Type B pancreatic cell (in vitro differentiated cells): ENCODE measurements around the gene KCNN1. TPM values are rescaled to one million over a fixed set of nuclear protein-coding genes. Genes with fewer than 3 reads are reported as not detected.

ENCODE experiments used
- DNase-seq: peaks from one replicate; pipeline ENCODE4 v3.0.0; 2021; ENCODE audit warnings: mixed read lengths; ENCODE audit not compliant: unreplicated experiment; ENCODE audit errors: extremely low spot score
- H3K27ac Mint-ChIP-seq: 2 replicates; pipeline ENCODE4 v1.8.0; 2021; ENCODE audit warnings: mild to moderate bottlenecking, mixed read lengths
- H3K27me3 Mint-ChIP-seq: 2 replicates; pipeline ENCODE4 v1.8.0; 2021; ENCODE audit warnings: mixed read lengths
- H3K36me3 Mint-ChIP-seq: 2 replicates; pipeline ENCODE4 v1.8.0; 2021; ENCODE audit warnings: mixed read lengths
- H3K4me1 Mint-ChIP-seq: one replicate; pipeline ENCODE4 v1.8.0; 2021; ENCODE audit warnings: mixed read lengths; ENCODE audit not compliant: unreplicated experiment
- H3K4me3 Mint-ChIP-seq: 2 replicates; pipeline ENCODE4 v1.8.0; 2021; ENCODE audit warnings: mild to moderate bottlenecking, mixed read lengths
- H3K9me3 Mint-ChIP-seq: 2 replicates; pipeline ENCODE4 v1.8.0; 2021; ENCODE audit warnings: mixed read lengths
- CTCF ChIP-seq: fragments of 200-600 bp; sonication (generic); conservative IDR thresholded peaks from 2 replicates; pipeline ENCODE4 v1.5.0; 2021; ENCODE audit warnings: antibody characterized with exemption, mild to moderate bottlenecking
- total RNA-seq: library from RNA; stranded (reverse); gene quantifications from 2 replicates; pipeline ENCODE4 v1.2.1, GENCODE V29; 2021; ENCODE audit warnings: low replicate concordance

KCNN1 gene
- total RNA-seq, 1 donor from 2014 or later, result 13.4 TPM

DNA sequence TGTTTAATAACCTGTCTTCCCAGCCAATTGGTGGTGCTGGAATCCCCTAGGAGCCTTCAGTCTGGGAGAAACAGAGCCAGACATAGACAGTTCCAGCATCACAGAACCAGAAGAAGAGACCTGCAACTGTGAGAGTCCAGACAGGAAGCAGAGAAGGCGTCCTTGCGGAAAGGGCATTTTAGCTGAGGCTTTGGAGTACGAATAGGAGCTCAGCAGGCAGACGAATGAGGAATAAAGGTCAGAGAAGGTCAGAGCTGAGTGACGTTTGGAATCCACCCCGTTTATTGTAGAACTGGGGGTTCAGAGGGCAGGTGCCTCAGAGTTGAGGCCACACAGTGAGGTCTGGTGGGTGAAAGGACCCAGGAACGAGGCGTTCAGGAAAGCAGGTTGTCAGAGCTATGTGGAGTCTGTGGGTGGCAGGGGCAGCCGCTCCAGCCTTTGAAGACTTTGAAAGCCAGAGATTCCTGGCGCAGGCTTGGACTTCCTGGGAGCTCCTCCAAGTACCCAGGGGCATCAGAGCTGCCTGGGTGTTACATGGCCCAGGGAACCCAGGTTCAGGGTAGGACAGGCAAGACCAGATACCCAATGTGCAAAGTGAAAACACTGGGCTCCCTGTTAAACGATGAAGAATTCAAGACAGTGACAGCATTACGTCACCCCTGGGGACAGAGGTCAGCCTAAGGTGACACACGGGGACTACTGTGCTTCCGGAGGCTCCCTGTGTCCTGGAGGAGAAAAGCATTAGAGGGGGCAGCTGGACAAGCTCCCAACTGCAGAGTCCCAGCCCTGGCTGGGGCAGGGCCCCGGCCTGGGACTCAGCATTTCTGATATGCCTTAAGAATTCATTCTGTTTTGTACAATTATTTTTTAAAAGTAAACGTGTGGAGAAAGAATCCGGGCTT lies 46.6 kb downstream of the KCNN1 start:
- Mint-ChIP-seq H3K4me1 (peaks cover 15% of the 10 kb centered on the region), H3K4me3 (no peak overlapping the region), H3K9me3 (no peaks in the 10 kb centered on the region), H3K27ac (peak overlapping the region; percentile 39), H3K27me3 (no peaks in the 10 kb centered on the region), H3K36me3 (no peaks in the 10 kb centered on the region)
- DNase-seq, result no peak
- no peak for TF ChIP-seq CTCF

- TF ChIP-seq CTCF, result no peak
- H3K36me3 Mint-ChIP-seq, result no peaks in the 10 kb centered on the region
- H3K4me3 Mint-ChIP-seq, result no peak overlapping the region
- H3K27ac Mint-ChIP-seq, result no peak overlapping the region
- no peak for DNase-seq
- no peaks in the 10 kb centered on the region for H3K27me3 Mint-ChIP-seq
- no peaks in the 10 kb centered on the region for H3K9me3 Mint-ChIP-seq
- H3K4me1 Mint-ChIP-seq, result peaks cover 15% of the 10 kb centered on the region
These were observed 47.3 kb downstream of the KCNN1 start for GRCh38 chr19:18014197-18014596.

DNA sequence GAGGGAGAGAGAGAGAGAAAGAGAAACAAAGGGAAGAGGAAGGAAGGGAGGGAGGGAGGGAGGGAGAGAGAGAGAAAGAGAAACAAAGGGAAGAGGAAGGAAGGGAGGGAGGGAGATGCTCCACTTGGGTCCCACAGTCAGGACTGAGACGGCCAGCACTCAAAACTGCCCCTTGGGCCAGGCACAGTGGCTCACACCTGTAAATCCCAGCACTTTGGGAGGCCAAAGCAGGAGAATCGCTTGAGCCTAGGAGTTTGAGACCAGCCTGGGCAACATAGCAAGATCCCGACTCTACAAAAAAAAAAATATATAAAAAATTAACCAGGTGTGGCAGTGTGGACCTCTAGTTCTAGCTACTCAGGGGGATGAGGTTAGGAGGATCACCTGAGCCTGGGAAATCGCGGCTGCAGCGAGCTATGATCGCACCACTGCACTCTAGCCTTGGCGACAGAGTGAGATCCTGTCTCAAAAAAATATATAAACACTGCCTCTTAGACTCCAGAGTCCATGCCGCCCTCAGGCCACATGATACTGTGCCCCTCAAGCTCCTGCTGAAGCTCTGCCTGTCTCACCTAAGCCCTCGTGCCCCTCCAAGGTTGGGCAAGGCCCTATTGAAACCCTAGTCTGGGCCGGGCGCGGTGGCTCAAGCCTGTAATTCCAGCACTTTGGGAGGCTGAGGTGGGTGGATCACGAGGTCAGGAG lies 49.5 kb downstream of the KCNN1 start:
- Mint-ChIP-seq H3K27me3 (no peaks in the 10 kb centered on the region), H3K4me3 (no peak overlapping the region), H3K4me1 (peaks cover 15% of the 10 kb centered on the region), H3K27ac (no peak overlapping the region), H3K36me3 (no peaks in the 10 kb centered on the region), H3K9me3 (no peaks in the 10 kb centered on the region)
- DNase-seq, result no peak
- no peak for TF ChIP-seq CTCF

- H3K27ac Mint-ChIP-seq, result no peak overlapping the region
- H3K4me3 Mint-ChIP-seq, result no peak overlapping the region
- H3K9me3 Mint-ChIP-seq, result no peaks in the 10 kb centered on the region
- no peak for TF ChIP-seq CTCF
- no peak for DNase-seq
- H3K36me3 Mint-ChIP-seq, result no peaks in the 10 kb centered on the region
- H3K27me3 Mint-ChIP-seq, result no peaks in the 10 kb centered on the region
- H3K4me1 Mint-ChIP-seq, result peaks cover 19% of the 10 kb centered on the region
These were observed 50.6 kb downstream of the KCNN1 start for GRCh38 chr19:18017275-18018083.

GRCh38 chr19:18020212-18021085 lies 53.5 kb downstream of the KCNN1 start:
- H3K4me3 Mint-ChIP-seq, result no peak overlapping the region
- no peaks in the 10 kb centered on the region for H3K9me3 Mint-ChIP-seq
- H3K36me3 Mint-ChIP-seq, result no peaks in the 10 kb centered on the region
- no peak overlapping the region for H3K27ac Mint-ChIP-seq
- DNase-seq, result no peak
- no peaks in the 10 kb centered on the region for H3K27me3 Mint-ChIP-seq
- TF ChIP-seq CTCF, result no peak
- peaks cover 4% of the 10 kb centered on the region for H3K4me1 Mint-ChIP-seq
